Embryonic facial prominence (tissue), 1 donor: Measurements from ENCODE around the gene NPFFR1.

Experiments
- DNase-seq: peaks from one replicate; pipeline ENCODE4 v3.0.0-alpha.2; 2016; ENCODE audit errors: extremely low spot score

Gene NPFFR1

GRCh38 chr10:70283445-70284399 is at the start of gene NPFFR1:
Gene NPFFR1 (minus strand): TSS chr10:70284004. CDS start chr10:70283676, 328 bp downstream.
- DNase-seq, result no peak

- no peak for DNase-seq
Observed at GRCh38 chr10:70333268-70333667, 49.5 kb upstream of the NPFFR1 start.

GRCh38 chr10:70331486-70332268 is 47.9 kb upstream of the NPFFR1 start:
- DNase-seq, result no peak

- no peak for DNase-seq
Observed at GRCh38 chr10:70331160-70331485, 47.3 kb upstream of the NPFFR1 start.

GRCh38 chr10:70330671-70331070 is 46.9 kb upstream of the NPFFR1 start:
- no peak for DNase-seq

GRCh38 chr10:70328967-70329366 is 45.2 kb upstream of the NPFFR1 start:
- no peak for DNase-seq

GRCh38 chr10:70328018-70328417 is 44.2 kb upstream of the NPFFR1 start:
- no peak for DNase-seq

GRCh38 chr10:70324951-70325781 is 41.4 kb upstream of the NPFFR1 start:
- no peak for DNase-seq

- no peak for DNase-seq
Observed at GRCh38 chr10:70324339-70324861, 40.6 kb upstream of the NPFFR1 start.

- DNase-seq, result no peak
Observed at GRCh38 chr10:70323697-70324338, 40.0 kb upstream of the NPFFR1 start.

GRCh38 chr10:70323138-70323696 is 39.4 kb upstream of the NPFFR1 start:
- no peak for DNase-seq

GRCh38 chr10:70321897-70322890 is 38.4 kb upstream of the NPFFR1 start:
- DNase-seq, result no peak

- DNase-seq, result no peak
Observed at GRCh38 chr10:70321233-70321632, 37.4 kb upstream of the NPFFR1 start.

- no peak for DNase-seq
Observed at GRCh38 chr10:70320751-70321150, 36.9 kb upstream of the NPFFR1 start.

GRCh38 chr10:70319824-70320223 is 36.0 kb upstream of the NPFFR1 start:
- no peak for DNase-seq

- DNase-seq, result no peak
Observed at GRCh38 chr10:70319183-70319582, 35.4 kb upstream of the NPFFR1 start.

- no peak for DNase-seq
Observed at GRCh38 chr10:70317943-70318318, 34.1 kb upstream of the NPFFR1 start.

GRCh38 chr10:70317272-70317942 is 33.6 kb upstream of the NPFFR1 start:
- no peak for DNase-seq

GRCh38 chr10:70315815-70316214 is 32.0 kb upstream of the NPFFR1 start:
- no peak for DNase-seq
